GM19324 (cell line): Measurements from ENCODE around the gene RARG.
A peak's percentile ranks its signal among the peaks of the same experiment; 100 is the strongest.
"Not testable (repeated sequence)": the region's sequence is repeated elsewhere in the genome, so short reads cannot be mapped to it uniquely, and the experiment has no call there.

Experiments used
- ATAC-seq: cut with Tn5 transposase; IDR thresholded peaks from one replicate; pipeline ENCODE4 v1.9.1; 2021; ENCODE audit warnings: mild to moderate bottlenecking, moderate library complexity; ENCODE audit not compliant: unreplicated experiment, low FRiP score

The RARG gene

DNA sequence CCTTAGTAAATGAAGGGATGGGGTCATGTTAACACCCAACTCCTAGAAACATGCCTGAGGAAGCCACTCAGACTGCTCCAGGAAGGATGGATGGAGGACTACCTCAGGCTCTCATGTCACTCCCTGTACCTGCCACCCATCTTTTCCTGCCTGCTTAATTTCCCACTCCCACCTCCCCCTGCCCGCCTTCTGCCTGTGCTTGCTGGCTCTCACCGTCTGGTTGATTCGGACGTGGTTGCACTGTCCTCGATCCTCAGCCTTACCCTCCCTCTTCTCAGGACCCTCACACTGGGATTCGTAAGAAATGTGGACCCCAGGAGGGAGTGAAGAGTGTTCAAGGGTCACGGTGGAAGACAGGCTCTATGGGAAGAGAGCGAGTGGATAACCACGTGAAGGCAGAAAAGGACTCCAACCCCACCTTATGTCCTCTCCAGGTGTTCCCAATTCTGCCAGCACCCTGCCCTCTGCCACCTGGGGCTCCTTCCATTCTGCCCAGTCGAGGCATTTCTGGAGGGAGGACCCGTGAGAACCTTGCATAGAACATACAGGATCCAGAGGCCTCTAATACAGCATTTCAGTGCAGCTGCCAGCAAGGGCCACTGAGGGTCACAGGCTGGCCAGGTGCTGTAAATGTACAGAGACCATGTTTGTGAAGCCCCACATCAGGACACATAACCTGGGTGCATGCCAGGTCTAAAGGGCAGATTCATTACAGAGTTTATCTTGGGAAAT, 37.9 kb downstream of the RARG start:
- no peak for ATAC-seq

DNA sequence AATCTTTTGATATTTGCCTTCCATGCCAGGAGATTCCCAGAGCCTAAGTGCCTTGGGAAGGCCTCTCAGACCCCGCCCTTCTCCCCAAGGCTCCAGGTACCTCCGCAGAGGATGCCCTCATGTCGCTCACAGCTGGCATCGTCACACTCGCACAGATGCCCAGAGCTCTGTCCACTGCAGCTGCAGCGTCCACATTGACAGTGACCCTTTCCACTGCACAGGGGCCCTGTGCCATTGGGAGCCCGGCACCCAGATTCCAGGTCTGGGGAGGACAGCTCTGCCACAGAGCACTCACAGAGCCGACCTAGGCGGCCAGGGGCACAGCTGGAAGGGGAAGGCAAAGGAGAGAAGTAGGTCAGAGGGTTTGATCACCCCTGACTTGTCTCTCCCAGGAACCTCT, 39.0 kb downstream of the RARG start:
- ATAC-seq: no peak

GRCh38 chr12:53192531-53193021, 39.4 kb downstream of the RARG start:
- ATAC-seq: no peak

DNA sequence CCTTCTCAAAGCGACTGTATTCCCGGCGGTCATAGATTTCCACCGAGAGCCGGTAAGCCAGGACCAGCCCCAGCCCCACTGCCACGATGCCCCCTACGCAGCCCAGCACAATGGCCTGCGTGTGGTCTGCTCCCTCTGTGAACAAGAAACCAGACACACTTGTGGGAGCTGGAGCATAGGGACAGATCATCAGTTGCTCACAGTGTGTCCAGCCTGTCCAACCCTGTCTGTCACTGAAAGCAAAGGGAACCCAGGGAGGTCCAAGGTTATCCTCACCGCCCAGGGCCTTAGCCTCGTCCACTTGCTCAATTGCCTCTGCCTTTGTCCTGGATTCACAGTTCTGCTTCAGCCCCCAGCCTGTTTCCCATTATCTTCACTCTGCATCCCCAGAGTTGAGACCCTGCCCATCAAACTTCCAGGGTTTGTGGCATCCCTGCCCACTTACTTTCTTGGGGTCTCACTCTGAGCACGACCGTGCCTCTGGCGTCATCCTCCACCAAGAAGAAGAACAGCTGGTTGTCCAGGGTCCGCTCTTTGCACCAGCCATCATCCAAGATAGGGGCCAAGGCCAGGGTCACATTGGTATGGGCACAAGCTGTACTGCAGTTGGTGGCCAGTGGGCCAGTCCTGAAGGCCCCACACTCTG, 40.0 kb downstream of the RARG start:
- ATAC-seq: no peak

GRCh38 chr12:53191096-53191884, 40.7 kb downstream of the RARG start:
- no peak for ATAC-seq

DNA sequence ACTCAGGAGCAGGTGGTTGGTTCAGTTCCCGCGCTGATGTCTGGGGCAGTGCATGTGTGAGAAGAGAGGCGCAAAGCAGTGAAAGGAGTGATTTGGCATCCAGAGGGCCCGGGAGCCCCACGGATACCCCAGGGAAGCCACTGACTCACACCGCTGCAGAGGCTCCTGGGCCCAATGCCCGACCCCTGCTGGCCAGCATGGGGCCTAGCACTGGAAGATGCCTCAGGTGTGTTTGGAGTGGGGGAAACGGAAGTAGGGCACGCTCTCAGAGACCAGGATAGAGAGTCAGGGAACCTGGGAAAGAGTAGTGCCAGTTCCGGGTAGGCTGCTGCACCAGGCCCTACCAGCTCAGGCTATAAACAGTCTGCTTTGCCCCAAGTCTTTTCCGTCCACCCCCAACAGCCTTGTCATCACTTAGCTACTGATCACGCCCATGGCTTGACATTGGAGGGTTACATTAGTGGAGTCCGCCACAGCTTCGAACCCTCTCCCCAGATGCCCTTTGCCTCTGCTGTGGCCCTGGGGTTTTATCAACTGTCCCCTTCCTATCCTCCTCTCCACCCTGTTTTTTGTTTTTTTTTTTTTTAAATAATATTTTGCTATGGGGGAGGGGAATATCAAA, 41.8 kb downstream of the RARG start:
- no peak for ATAC-seq

DNA sequence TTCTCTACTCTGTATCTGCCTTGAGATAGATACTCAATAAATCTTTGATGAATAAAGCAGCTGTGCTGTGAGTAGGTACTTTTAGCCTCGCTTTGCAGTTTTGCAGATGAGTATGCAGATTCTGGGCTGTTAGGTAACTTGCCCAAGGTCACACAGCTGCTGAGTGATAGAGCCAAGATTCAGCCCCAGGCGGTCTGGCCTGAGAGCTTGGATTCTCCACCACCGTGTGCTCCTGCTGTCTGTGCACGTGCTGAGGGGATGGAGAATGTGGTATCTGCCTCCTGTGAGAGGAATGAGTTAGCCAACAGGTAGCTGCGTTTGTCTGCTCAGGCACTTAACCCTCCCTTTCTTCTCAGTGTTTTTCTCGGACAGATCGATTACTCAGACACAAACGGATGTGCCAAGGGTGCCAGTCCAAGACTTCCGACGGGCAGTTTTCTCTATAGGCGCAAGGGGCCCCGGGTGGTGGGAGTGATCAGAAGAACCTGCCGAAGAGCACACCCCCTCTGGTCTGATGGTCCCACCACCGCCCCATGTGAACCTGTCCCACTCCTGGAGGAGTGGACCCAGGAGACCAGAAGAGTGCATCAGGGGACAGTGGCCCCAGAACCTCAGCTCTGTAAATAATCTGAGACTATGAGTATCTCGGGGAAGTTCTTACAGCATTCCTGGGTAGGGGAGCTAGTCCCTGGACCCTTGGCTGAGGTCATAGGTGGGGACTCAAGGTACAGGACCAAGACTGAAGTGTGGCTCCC, 44.7 kb downstream of the RARG start:
- no peak for ATAC-seq

DNA sequence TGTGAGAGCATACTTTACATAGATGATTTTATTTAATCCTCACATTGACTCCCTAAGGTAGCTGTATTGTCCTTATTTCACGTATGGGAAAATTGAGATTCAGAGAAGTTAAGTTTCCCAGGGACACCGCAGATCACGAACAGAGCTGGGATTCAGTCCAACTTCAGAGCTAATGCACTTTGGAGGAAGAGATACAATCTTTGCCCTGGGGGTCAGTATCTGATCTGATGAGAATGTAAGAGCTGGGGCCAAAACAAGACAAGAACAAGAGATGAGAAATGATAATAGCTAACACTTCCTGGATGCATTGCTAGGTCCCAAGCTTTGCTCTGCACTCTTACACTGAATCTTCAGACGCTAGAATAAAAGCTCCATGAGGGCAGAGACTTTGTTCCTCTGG, 45.3 kb downstream of the RARG start:
- no peak for ATAC-seq

DNA sequence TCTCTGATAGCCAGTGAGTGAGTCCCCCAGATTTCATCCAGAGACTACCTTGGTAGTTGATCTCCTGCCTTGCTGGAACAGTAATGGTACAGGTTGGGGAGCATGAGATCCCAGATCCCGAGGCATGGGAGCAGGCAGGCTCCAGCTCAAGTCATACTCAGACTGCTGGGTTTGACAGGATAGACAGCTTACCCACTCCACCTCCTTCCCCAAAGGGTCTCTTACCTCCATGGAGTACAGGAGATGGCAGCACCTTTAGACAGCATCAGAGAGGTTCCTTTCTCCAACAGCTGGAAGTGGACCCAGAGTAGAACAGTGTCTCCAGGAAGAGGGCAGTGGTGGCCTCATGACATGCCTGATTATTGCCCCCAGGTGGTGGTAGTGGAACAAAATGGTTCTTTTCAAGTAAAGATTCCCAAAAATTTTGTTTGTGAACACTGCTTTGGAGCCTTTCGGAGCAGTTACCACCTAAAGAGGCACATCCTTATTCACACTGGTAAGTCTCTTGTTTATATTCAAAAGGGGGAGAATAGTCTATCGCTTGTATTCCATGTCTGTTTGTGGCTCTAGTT, 46.3 kb downstream of the RARG start:
- ATAC-seq: no peak

DNA sequence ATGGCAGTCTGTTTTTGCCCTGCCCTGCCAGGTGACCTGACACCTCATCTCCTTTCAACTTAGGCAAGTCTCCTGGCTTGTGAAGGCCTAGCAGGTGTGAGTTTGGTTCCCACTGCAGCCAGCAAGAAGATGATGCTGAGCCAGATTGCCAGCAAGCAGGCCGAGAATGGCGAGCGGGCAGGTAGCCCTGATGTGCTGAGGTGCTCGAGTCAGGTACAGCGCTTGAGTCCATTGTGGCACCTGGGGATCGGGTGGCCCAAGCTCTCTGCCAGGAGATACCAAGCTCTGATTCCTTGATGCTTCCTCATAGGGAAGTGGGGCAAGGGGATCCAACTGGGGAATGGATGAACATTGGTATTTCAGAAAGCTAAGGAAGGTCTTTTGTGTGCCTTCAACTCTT, 47.2 kb downstream of the RARG start:
- ATAC-seq: no peak

DNA sequence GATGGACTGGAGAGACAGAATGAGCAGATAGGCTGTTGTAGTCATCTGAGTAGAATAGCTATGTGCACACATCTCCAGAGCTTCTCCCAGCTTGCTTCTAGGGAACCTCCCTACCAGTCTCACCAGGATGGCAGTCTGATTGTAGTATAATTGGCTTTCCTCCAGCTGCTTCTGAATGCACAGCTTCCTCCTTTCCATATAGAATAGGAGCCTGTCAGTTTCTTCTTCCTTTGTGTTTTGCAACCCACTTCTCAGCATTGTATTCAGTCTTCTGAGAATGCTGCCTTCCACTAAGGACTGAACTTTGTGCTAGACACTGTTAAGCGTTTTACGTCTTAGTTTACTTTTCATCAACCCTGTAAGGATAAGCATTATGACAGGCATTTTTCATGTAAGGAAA, 49.1 kb downstream of the RARG start:
- ATAC-seq: no peak

DNA sequence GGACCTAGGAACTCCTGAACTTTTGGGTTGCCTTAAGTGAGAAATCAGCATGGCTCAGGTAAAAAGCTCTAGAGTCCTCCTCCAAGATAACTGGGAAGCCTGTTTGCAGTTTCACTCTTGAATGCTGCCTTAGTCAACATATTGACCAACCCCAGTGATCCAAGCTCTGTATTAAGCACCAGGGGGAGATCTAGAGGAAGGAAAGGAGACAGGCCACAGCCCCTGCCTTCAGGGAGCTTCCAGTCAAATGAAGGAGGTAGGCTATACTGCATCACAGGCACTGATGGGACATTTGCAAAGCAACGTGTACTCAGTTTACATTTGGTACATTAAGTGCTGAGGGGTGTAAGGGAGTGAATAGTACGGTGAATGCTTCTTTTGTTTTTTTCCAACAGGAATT, 50.1 kb downstream of the RARG start:
- no peak for ATAC-seq

GRCh38 chr12:53180931-53181645, 50.9 kb downstream of the RARG start:
- peak; percentile 42 for ATAC-seq

- ATAC-seq: peak; percentile 98
Observed at GRCh38 chr12:53180220-53180930, 51.6 kb downstream of the RARG start, which contains the start of the genes CSAD and ZNF740. TSS of gene CSAD (minus strand) at chr12:53180925. CDS start at chr12:53173470, 7,455 bp downstream. TSS of gene ZNF740 (plus strand) at chr12:53180722. CDS start at chr12:53181984, 1,262 bp downstream.

GRCh38 chr12:53179687-53180219, 52.3 kb downstream of the RARG start:
- ATAC-seq: peak; percentile 1

GRCh38 chr12:53178803-53179202, 53.2 kb downstream of the RARG start:
- not testable (repeated sequence) for ATAC-seq

DNA sequence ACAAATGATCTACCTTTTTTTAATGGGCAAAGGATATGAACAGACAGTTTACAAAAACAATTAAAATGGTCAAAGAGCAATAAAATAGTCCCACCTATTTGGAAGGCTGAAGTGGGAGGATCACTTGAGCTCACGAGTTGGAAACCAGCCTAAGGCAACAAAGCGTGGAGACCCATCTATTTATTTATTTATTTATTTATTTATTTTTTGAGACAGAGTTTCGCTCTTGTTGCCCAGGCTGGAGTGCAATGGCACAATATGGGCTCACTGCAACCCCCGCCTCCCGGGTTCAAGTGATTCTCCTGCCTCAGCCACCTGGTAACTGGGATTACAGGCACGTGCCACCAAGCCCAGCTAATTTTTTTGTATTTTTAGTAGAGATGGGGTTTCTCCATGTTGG, 54.6 kb downstream of the RARG start:
- ATAC-seq: not testable (repeated sequence)

- no peak for ATAC-seq
Observed at GRCh38 chr12:53176750-53177149, 55.3 kb downstream of the RARG start.
